Psoas muscle (tissue), 8 donors: ENCODE data around the gene COX15. TPM values are rescaled to one million over a fixed set of nuclear protein-coding genes. Genes with fewer than 3 reads are reported as not detected.
"Not testable (repeated sequence)": the region's sequence is repeated elsewhere in the genome, so short reads cannot be mapped to it uniquely, and the experiment has no call there.

Experiments
- ATAC-seq, 4 donors: fragments of 200-7000 bp; cut with Tn5 transposase; one replicate each; pipeline ENCODE4 v1.9.1; 2020; ENCODE audit warnings: moderate library complexity in 3 of 4, mild to moderate bottlenecking in 2 of 4
- DNase-seq, 2 donors: peaks; one replicate each; pipeline ENCODE4 v3.0.0-alpha.2; 2020
- H3K27ac ChIP-seq: fragments of 200-600 bp; one replicate; pipeline ENCODE4 v1.8.0; 2022
- H3K27me3 ChIP-seq, 3 donors: fragments of 200-600 bp in 1 of 3; one replicate each; pipeline versions ENCODE4 v1.6.1 to v1.8.0; 2013 to 2022; ENCODE audit warnings: low read length in 2 of 3, mild to moderate bottlenecking in 2 of 3, moderate library complexity in 1 of 3; ENCODE audit not compliant: insufficient read depth in 3 of 3
- H3K36me3 ChIP-seq, 2 donors: fragments of 200-600 bp in 1 of 2; one replicate each; pipeline versions ENCODE4 v1.6.1 to v1.8.0; 2013 to 2022; ENCODE audit warnings: low read depth in 1 of 2, mild to moderate bottlenecking in 1 of 2, moderate library complexity in 1 of 2; ENCODE audit not compliant: insufficient read depth in 1 of 2
- H3K4me1 ChIP-seq: fragments of 200-600 bp; one replicate; pipeline ENCODE4 v1.8.0; 2022
- H3K4me3 ChIP-seq: fragments of 200-600 bp; one replicate; pipeline ENCODE4 v1.8.0; 2022; ENCODE audit warnings: mild to moderate bottlenecking
- H3K9me3 ChIP-seq: fragments of 200-600 bp; one replicate; pipeline ENCODE4 v1.8.0; 2022
- WGBS, 3 donors: extraction: QIAGEN DNeasy Blood & Tissue Kit; methylation state at CpG; one replicate each; pipeline versions ENCODE4 v1.1.6 to v1.1.7; 2013; 5-methylcytosine and 5-hydroxymethylcytosine counted together
- intact Hi-C, 2 donors: fragments of 100-400 bp; cut with DNase I; formaldehyde crosslinking; loops; one replicate each; pipeline versions ENCODE4 v1.11.0 to v1.14.2; 2022
- polyA plus RNA-seq, 3 donors: library from polyadenylated mRNA; stranded (reverse); fragments of 200-250 nt; gene quantifications; one replicate each; pipeline ENCODE4 v1.2.3, GENCODE V29; 2013
- total RNA-seq, 4 donors: library from RNA; stranded (reverse); fragmentation: NEBNext Ultra II Directional in 2 of 4; extraction: Animal tissue kit (Norgen Biotek cat#: 25700) in 2 of 4; gene quantifications; one replicate each; pipeline versions ENCODE4 v1.2.1 to v1.2.4, GENCODE V29; 2021 to 2023
- TF ChIP-seq, protein P1 (sequence below): fragments of 200-600 bp; IDR thresholded peaks from one replicate; pipeline ENCODE4 v1.8.0; 2022; ENCODE audit warnings: antibody characterized with exemption
- donor health status: healthy with polysubstance abuse.
- donor health status: DM: no; HTN: no; CAD: no; lungs with moderate emphysema.
- donor health status: Bipolar disorder and iron deficiency.
- donor health status: healthy.
- donor health status: DM: yes; HTN: yes; CAD: no.
- donor health status: DM: no; HTN: no; CAD: no.
- donor health status: DM: no; HTN: no; CAD: no.
- donor health status: DM: yes; HTN: yes; CAD: no.

The COX15 gene
- total and polyA plus RNA-seq, 7 donors, result 12.7 to 59.4 (median 36.2) TPM

DNA sequence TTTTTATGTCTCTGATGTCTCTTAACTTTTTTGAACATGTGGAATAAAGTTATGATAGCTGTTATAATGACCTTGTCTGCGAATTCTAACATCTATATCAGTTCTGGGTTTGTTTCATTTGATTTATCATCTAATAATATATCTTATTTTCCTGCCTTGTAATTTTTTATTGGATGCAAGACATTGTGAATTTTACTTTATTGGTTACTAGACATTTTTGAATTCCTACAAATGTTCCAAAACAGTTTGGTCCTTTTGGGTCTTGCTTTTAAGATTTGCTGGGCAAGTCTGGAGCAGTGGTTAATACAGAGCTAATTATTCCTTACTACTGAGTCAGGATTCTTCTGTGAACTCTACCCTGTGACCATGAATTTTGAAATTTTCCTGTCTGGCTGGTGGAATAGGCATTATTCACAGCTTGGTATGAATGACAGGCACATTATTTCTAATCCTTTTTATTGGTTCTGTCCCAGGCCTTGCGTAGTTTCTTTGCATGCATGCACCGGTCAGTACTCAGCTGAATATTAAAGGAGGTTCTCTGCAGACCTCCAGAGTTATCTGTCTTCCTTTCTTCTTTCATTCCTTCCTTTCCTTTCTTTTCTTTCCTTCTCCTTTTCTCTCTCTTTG, 9.1 kb upstream of the COX15 start:
- TF ChIP-seq, protein P1, sequence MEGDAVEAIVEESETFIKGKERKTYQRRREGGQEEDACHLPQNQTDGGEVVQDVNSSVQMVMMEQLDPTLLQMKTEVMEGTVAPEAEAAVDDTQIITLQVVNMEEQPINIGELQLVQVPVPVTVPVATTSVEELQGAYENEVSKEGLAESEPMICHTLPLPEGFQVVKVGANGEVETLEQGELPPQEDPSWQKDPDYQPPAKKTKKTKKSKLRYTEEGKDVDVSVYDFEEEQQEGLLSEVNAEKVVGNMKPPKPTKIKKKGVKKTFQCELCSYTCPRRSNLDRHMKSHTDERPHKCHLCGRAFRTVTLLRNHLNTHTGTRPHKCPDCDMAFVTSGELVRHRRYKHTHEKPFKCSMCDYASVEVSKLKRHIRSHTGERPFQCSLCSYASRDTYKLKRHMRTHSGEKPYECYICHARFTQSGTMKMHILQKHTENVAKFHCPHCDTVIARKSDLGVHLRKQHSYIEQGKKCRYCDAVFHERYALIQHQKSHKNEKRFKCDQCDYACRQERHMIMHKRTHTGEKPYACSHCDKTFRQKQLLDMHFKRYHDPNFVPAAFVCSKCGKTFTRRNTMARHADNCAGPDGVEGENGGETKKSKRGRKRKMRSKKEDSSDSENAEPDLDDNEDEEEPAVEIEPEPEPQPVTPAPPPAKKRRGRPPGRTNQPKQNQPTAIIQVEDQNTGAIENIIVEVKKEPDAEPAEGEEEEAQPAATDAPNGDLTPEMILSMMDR, result no peak
- WGBS, 3 donors, result 54 to 65% (median 62%) methylated on average over 3 of the region's 3 CpGs
- peak overlapping the region; percentile 98 for H3K27ac ChIP-seq

GRCh38 chr10:99740260-99740659, 8.3 kb upstream of the COX15 start:
- ATAC-seq (no peak), DNase-seq (no peak)
- intact Hi-C loops, result no loop called here
- Histone ChIP-seq H3K27me3 (no peaks in the 10 kb centered on the region), H3K4me1 (peaks cover 60% of the 10 kb centered on the region), H3K27ac (peak overlapping the region; percentile 98), H3K36me3 (peaks cover 0 to 89% of the 10 kb centered on the region in 2 donors), H3K4me3 (peak overlapping the region; percentile 42), H3K9me3 (peaks cover 8% of the 10 kb centered on the region)
- 80 to 97% (median 90%) methylated on average over 2 of the region's 2 CpGs for WGBS, 3 donors
- TF ChIP-seq, protein P1, result no peak

More for the DNA sequence above, 9.1 kb upstream of the COX15 start:
- intact Hi-C loops, result no loop called here
- Histone ChIP-seq H3K9me3 (peaks cover 8% of the 10 kb centered on the region), H3K4me3 (peak overlapping the region; percentile 42), H3K36me3 (peaks cover 0 to 92% of the 10 kb centered on the region in 2 donors), H3K4me1 (peaks cover 63% of the 10 kb centered on the region), H3K27me3 (no peaks in the 10 kb centered on the region)
- ATAC-seq, result peak; percentile 15 to 69 (median 36)
- no peak for DNase-seq

GRCh38 chr10:99734111-99734510, 2.2 kb upstream of the COX15 start:
- ATAC-seq, H3K27me3 ChIP-seq, H3K9me3 ChIP-seq, intact Hi-C loops: not testable (repeated sequence)
- H3K4me1 ChIP-seq, result peaks cover 54% of the 10 kb centered on the region
- H3K36me3 ChIP-seq, result peaks cover 0 to 37% of the 10 kb centered on the region in 2 donors
- DNase-seq, result peak in 1 of 2 donors; percentile 18
- H3K27ac ChIP-seq, result peak overlapping the region; percentile 98
- peak overlapping the region; percentile 95 for H3K4me3 ChIP-seq
- 49 to 90% (median 58%) methylated on average over 10 of the region's 10 CpGs for WGBS, 3 donors

DNA sequence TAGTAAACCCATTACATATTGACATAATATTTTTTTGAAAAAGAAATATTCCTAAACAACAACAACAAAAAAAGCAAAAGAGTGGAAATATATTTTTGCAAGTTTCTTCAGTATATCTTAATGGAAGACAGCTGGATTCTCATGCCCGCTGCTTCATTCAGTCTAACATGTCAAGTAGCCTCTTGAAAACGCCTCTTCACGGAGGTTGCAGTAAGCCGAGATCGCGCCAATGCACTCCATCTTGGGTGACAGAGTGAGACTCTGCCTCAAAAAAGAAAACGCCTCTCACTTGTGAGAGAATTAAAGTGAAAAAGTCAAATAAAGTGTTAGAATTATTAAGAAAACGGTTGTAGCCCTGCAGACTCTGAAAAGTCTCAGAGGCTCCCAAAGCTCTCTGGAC, 1.4 kb upstream of the COX15 start:
- TF ChIP-seq, protein P1, result no peak
- no peaks in the 10 kb centered on the region for H3K27me3 ChIP-seq
- WGBS, 3 donors, result 32 to 57% (median 34%) methylated on average over 8 of the region's 8 CpGs
- peaks cover 54% of the 10 kb centered on the region for H3K4me1 ChIP-seq
- H3K9me3 ChIP-seq, result no peaks in the 10 kb centered on the region
- ATAC-seq (peak in 3 of 4 donors; percentile 21 to 47 (median 25)), DNase-seq (no peak)
- peaks cover 0 to 37% of the 10 kb centered on the region in 2 donors for H3K36me3 ChIP-seq
- peak overlapping the region; percentile 95 for H3K4me3 ChIP-seq
- intact Hi-C loops, result loop anchor here in 1 of 2 donors (2.0 kb wide), 1 partner anchor 37 kb away; no protein-coding TSS in a partner anchor
- H3K27ac ChIP-seq, result peak overlapping the region; percentile 98

- intact Hi-C loops, result loop anchor here in 1 of 2 donors (1.0 to 2.0 kb wide), 2 partner anchors 39 to 110 kb away; no protein-coding TSS in a partner anchor
- TF ChIP-seq, protein P1, result no peak
- Histone ChIP-seq H3K4me1 (peaks cover 44% of the 10 kb centered on the region), H3K4me3 (peak overlapping the region; percentile 95), H3K27ac (peak overlapping the region; percentile 98), H3K36me3 (peaks cover 2 to 40% of the 10 kb centered on the region in 2 donors), H3K9me3 (no peaks in the 10 kb centered on the region), H3K27me3 (no peaks in the 10 kb centered on the region)
- 6 to 8% (median 7%) methylated on average over 16 of the region's 16 CpGs for WGBS, 3 donors
- no peak for ATAC-seq
- DNase-seq, result no peak
Observed at GRCh38 chr10:99731306-99732032, 458 bp downstream of the COX15 start.
